T-helper 2 cell (primary cell): Measurements from ENCODE around the gene CD1B.
"Not testable (repeated sequence)": the region's sequence is repeated elsewhere in the genome, so short reads cannot be mapped to it uniquely, and the experiment has no call there.

ENCODE experiments used
- DNase-seq, 5 experiments: peaks; one replicate each; pipeline versions ENCODE4 v3.0.0 to v3.0.0-alpha.2; 2012 to 2022

The CD1B gene

GRCh38 chr1:158327481-158327880 is 3.9 kb downstream of the CD1B start:
- DNase-seq, result no peak

GRCh38 chr1:158324395-158324794 is 6.9 kb downstream of the CD1B start:
- no peak for DNase-seq

- no peak for DNase-seq
These were observed 7.5 kb downstream of the CD1B start for GRCh38 chr1:158323866-158324265.

- no peak for DNase-seq
These were observed 20.3 kb downstream of the CD1B start for GRCh38 chr1:158311066-158311465.

- DNase-seq, result no peak
These were observed 20.7 kb downstream of the CD1B start for GRCh38 chr1:158310623-158311022.

GRCh38 chr1:158295791-158296190 is 35.5 kb downstream of the CD1B start:
- no peak for DNase-seq

- DNase-seq, result no peak
These were observed 40.9 kb downstream of the CD1B start for GRCh38 chr1:158290321-158290844.

- no peak for DNase-seq
These were observed 41.5 kb downstream of the CD1B start, which contains the start of gene CD1C for GRCh38 chr1:158289811-158290210. Gene CD1C (plus strand): TSS chr1:158289923. CDS start chr1:158290065, 142 bp downstream.

- no peak for DNase-seq
These were observed 44.4 kb downstream of the CD1B start for GRCh38 chr1:158286941-158287346.

GRCh38 chr1:158286487-158286886 is 44.8 kb downstream of the CD1B start:
- no peak for DNase-seq

- DNase-seq, result no peak
These were observed 45.5 kb downstream of the CD1B start for GRCh38 chr1:158285756-158286241.

- no peak for DNase-seq
These were observed 47.4 kb downstream of the CD1B start for GRCh38 chr1:158283965-158284364.

GRCh38 chr1:158282421-158282820 is 48.9 kb downstream of the CD1B start:
- DNase-seq, result not testable (repeated sequence)
